GM18861 (cell line): Measurements from ENCODE around the gene UPF1.

Experiments
- ATAC-seq: cut with Tn5 transposase; IDR thresholded peaks from one replicate; pipeline ENCODE4 v1.9.1; 2021; ENCODE audit not compliant: unreplicated experiment

The UPF1 gene

GRCh38 chr19:18855647-18856384, 24.1 kb downstream of the UPF1 start:
- no peak for ATAC-seq

GRCh38 chr19:18856385-18857126, 24.8 kb downstream of the UPF1 start:
- ATAC-seq, result no peak

- ATAC-seq, result no peak
These were observed 25.5 kb downstream of the UPF1 start for GRCh38 chr19:18857223-18857622.

GRCh38 chr19:18858906-18859646, 27.3 kb downstream of the UPF1 start:
- no peak for ATAC-seq

GRCh38 chr19:18859676-18860301, 28.0 kb downstream of the UPF1 start:
- ATAC-seq, result no peak

GRCh38 chr19:18860302-18860700, 28.5 kb downstream of the UPF1 start:
- no peak for ATAC-seq

GRCh38 chr19:18860725-18861124, 29.0 kb downstream of the UPF1 start:
- ATAC-seq, result no peak

GRCh38 chr19:18861235-18861634, 29.5 kb downstream of the UPF1 start:
- ATAC-seq, result no peak

- no peak for ATAC-seq
These were observed 30.2 kb downstream of the UPF1 start for GRCh38 chr19:18861917-18862316.

GRCh38 chr19:18862976-18863842, 31.4 kb downstream of the UPF1 start:
- ATAC-seq, result no peak

GRCh38 chr19:18863843-18864362, 32.1 kb downstream of the UPF1 start:
- no peak for ATAC-seq

- ATAC-seq, result no peak
These were observed 33.6 kb downstream of the UPF1 start for GRCh38 chr19:18865106-18865972.

- no peak for ATAC-seq
These were observed 34.4 kb downstream of the UPF1 start for GRCh38 chr19:18865973-18866799.

- ATAC-seq, result no peak
These were observed 35.0 kb downstream of the UPF1 start for GRCh38 chr19:18866800-18867123.

- no peak for ATAC-seq
These were observed 35.4 kb downstream of the UPF1 start for GRCh38 chr19:18867199-18867598.

GRCh38 chr19:18867751-18868150, 36.0 kb downstream of the UPF1 start:
- ATAC-seq, result no peak

GRCh38 chr19:18868380-18869022, 36.7 kb downstream of the UPF1 start:
- no peak for ATAC-seq

- ATAC-seq, result no peak
These were observed 37.4 kb downstream of the UPF1 start for GRCh38 chr19:18869023-18869618.
